Measurements from ENCODE around the gene NUDT14. TPM values are rescaled to one million over a fixed set of nuclear protein-coding genes. Genes with fewer than 3 reads are reported as not detected.

NUDT14 gene
- total and polyA plus RNA-seq, 4 donors: 6.1 to 29.9 (median 11.7) TPM

- intact Hi-C loops (cut with DNase I): no loop called here
- Histone ChIP-seq H3K4me1 (ENCODE audit: control insufficient read depth in 1 of 2, insufficient read depth in 2 of 2, low read length in 2 of 2) (no peaks in the 10 kb centered on the region), H3K27me3 (ENCODE audit: control insufficient read depth in 1 of 2, insufficient read depth in 2 of 2, low read length in 1 of 2) (no peaks in the 10 kb centered on the region), H3K9me3 (ENCODE audit: control insufficient read depth, low read length) (no peaks in the 10 kb centered on the region), H3K36me3 (ENCODE audit: control insufficient read depth in 1 of 2, insufficient read depth in 2 of 2, low read length in 1 of 2) (peaks cover 0 to 5% of the 10 kb centered on the region in 2 donors), H3K4me3 (ENCODE audit: low read length in 2 of 2) (no peak overlapping the region), H3K27ac (ENCODE audit: low read depth in 1 of 2, low read length in 2 of 2) (no peak overlapping the region)
- no peak for ATAC-seq (ENCODE audit: low FRiP score)
- 92 to 94% methylated on average over 16 of the region's 16 CpGs for WGBS, 2 donors
- no peak for DNase-seq
Measured at GRCh38 chr14:105223260-105223659, 42.1 kb upstream of the NUDT14 start.

- H3K9me3 ChIP-seq (ENCODE audit: control insufficient read depth, low read length): no peaks in the 10 kb centered on the region
- DNase-seq (no peak), ATAC-seq (ENCODE audit: low FRiP score) (no peak)
- H3K4me3 ChIP-seq (ENCODE audit: low read length in 2 of 2): no peak overlapping the region
- 93 to 95% methylated on average over 27 of the region's 27 CpGs for WGBS, 2 donors
- no peaks in the 10 kb centered on the region for H3K27me3 ChIP-seq (ENCODE audit: control insufficient read depth in 1 of 2, insufficient read depth in 2 of 2, low read length in 1 of 2)
- intact Hi-C loops (cut with DNase I): no loop called here
- peaks cover 0 to 10% of the 10 kb centered on the region in 2 donors for H3K36me3 ChIP-seq (ENCODE audit: control insufficient read depth in 1 of 2, insufficient read depth in 2 of 2, low read length in 1 of 2)
- no peaks in the 10 kb centered on the region for H3K4me1 ChIP-seq (ENCODE audit: control insufficient read depth in 1 of 2, insufficient read depth in 2 of 2, low read length in 2 of 2)
- no peak overlapping the region for H3K27ac ChIP-seq (ENCODE audit: low read depth in 1 of 2, low read length in 2 of 2)
Measured at GRCh38 chr14:105221598-105222178, 40.6 kb upstream of the NUDT14 start.

- DNase-seq (peak in 1 of 2 donors; percentile 40), ATAC-seq (ENCODE audit: low FRiP score) (no peak)
- Histone ChIP-seq H3K4me1 (ENCODE audit: control insufficient read depth in 1 of 2, insufficient read depth in 2 of 2, low read length in 2 of 2) (no peaks in the 10 kb centered on the region), H3K27ac (ENCODE audit: low read depth in 1 of 2, low read length in 2 of 2) (no peak overlapping the region), H3K27me3 (ENCODE audit: control insufficient read depth in 1 of 2, insufficient read depth in 2 of 2, low read length in 1 of 2) (no peaks in the 10 kb centered on the region), H3K9me3 (ENCODE audit: control insufficient read depth, low read length) (no peaks in the 10 kb centered on the region), H3K4me3 (ENCODE audit: low read length in 2 of 2) (no peak overlapping the region), H3K36me3 (ENCODE audit: control insufficient read depth in 1 of 2, insufficient read depth in 2 of 2, low read length in 1 of 2) (peaks cover 0 to 7% of the 10 kb centered on the region in 2 donors)
- intact Hi-C loops (cut with DNase I): no loop called here
- 78 to 81% methylated on average over 29 of the region's 29 CpGs for WGBS, 2 donors
Measured at GRCh38 chr14:105220699-105221597, 39.8 kb upstream of the NUDT14 start.

GRCh38 chr14:105219753-105220152 lies 38.6 kb upstream of the NUDT14 start:
- intact Hi-C loops (cut with DNase I): loop anchor here in 1 of 2 donors (10.0 kb wide), 1 partner anchor 45 kb away; no protein-coding TSS in a partner anchor
- ATAC-seq (ENCODE audit: low FRiP score): no peak

GRCh38 chr14:105219043-105219612 lies 38.0 kb upstream of the NUDT14 start:
- Histone ChIP-seq H3K27me3 (ENCODE audit: control insufficient read depth in 1 of 2, insufficient read depth in 2 of 2, low read length in 1 of 2) (no peaks in the 10 kb centered on the region), H3K36me3 (ENCODE audit: control insufficient read depth in 1 of 2, insufficient read depth in 2 of 2, low read length in 1 of 2) (peaks cover 0 to 7% of the 10 kb centered on the region in 2 donors), H3K9me3 (ENCODE audit: control insufficient read depth, low read length) (no peaks in the 10 kb centered on the region), H3K27ac (ENCODE audit: low read depth in 1 of 2, low read length in 2 of 2) (no peak overlapping the region), H3K4me3 (ENCODE audit: low read length in 2 of 2) (no peak overlapping the region), H3K4me1 (ENCODE audit: control insufficient read depth in 1 of 2, insufficient read depth in 2 of 2, low read length in 2 of 2) (no peaks in the 10 kb centered on the region)
- intact Hi-C loops (cut with DNase I): loop anchor here in 1 of 2 donors (10.0 kb wide), 1 partner anchor 46 kb away; no protein-coding TSS in a partner anchor
- DNase-seq (no peak), ATAC-seq (ENCODE audit: low FRiP score) (no peak)
- 95% methylated on average over 28 to 29 of the region's 29 CpGs for WGBS, 2 donors

More at GRCh38 chr14:105219753-105220152, 38.6 kb upstream of the NUDT14 start:
- DNase-seq: no peak
- 89 to 93% methylated on average over 17 of the region's 17 CpGs for WGBS, 2 donors
- H3K36me3 ChIP-seq (ENCODE audit: control insufficient read depth in 1 of 2, insufficient read depth in 2 of 2, low read length in 1 of 2): peaks cover 0 to 7% of the 10 kb centered on the region in 2 donors
- no peaks in the 10 kb centered on the region for H3K4me1 ChIP-seq (ENCODE audit: control insufficient read depth in 1 of 2, insufficient read depth in 2 of 2, low read length in 2 of 2)
- no peaks in the 10 kb centered on the region for H3K27me3 ChIP-seq (ENCODE audit: control insufficient read depth in 1 of 2, insufficient read depth in 2 of 2, low read length in 1 of 2)
- no peaks in the 10 kb centered on the region for H3K9me3 ChIP-seq (ENCODE audit: control insufficient read depth, low read length)
- no peak overlapping the region for H3K4me3 ChIP-seq (ENCODE audit: low read length in 2 of 2)
- H3K27ac ChIP-seq (ENCODE audit: low read depth in 1 of 2, low read length in 2 of 2): no peak overlapping the region

GRCh38 chr14:105218611-105219010 lies 37.5 kb upstream of the NUDT14 start:
- WGBS, 2 donors: 94 to 96% methylated on average over 19 of the region's 19 CpGs
- no peak overlapping the region for H3K27ac ChIP-seq (ENCODE audit: low read depth in 1 of 2, low read length in 2 of 2)
- intact Hi-C loops (cut with DNase I): loop anchor here in 1 of 2 donors (10.0 kb wide), 1 partner anchor 46 kb away; no protein-coding TSS in a partner anchor
- ATAC-seq (ENCODE audit: low FRiP score): no peak
- no peaks in the 10 kb centered on the region for H3K9me3 ChIP-seq (ENCODE audit: control insufficient read depth, low read length)
- H3K36me3 ChIP-seq (ENCODE audit: control insufficient read depth in 1 of 2, insufficient read depth in 2 of 2, low read length in 1 of 2): peaks cover 0 to 7% of the 10 kb centered on the region in 2 donors
- H3K27me3 ChIP-seq (ENCODE audit: control insufficient read depth in 1 of 2, insufficient read depth in 2 of 2, low read length in 1 of 2): no peaks in the 10 kb centered on the region
- no peaks in the 10 kb centered on the region for H3K4me1 ChIP-seq (ENCODE audit: control insufficient read depth in 1 of 2, insufficient read depth in 2 of 2, low read length in 2 of 2)
- no peak for DNase-seq
- no peak overlapping the region for H3K4me3 ChIP-seq (ENCODE audit: low read length in 2 of 2)

- no peak for ATAC-seq (ENCODE audit: low FRiP score)
- H3K36me3 ChIP-seq (ENCODE audit: control insufficient read depth in 1 of 2, insufficient read depth in 2 of 2, low read length in 1 of 2): peaks cover 0 to 7% of the 10 kb centered on the region in 2 donors
- no peak for DNase-seq
- no peaks in the 10 kb centered on the region for H3K4me1 ChIP-seq (ENCODE audit: control insufficient read depth in 1 of 2, insufficient read depth in 2 of 2, low read length in 2 of 2)
- intact Hi-C loops (cut with DNase I): loop anchor here (2.0 to 10.0 kb wide), 2 partner anchors 39 to 47 kb away; no protein-coding TSS in a partner anchor
- H3K27ac ChIP-seq (ENCODE audit: low read depth in 1 of 2, low read length in 2 of 2): no peak overlapping the region
- whole genome bisulfite sequencing, 2 donors: 91 to 92% methylated on average over 11 of the region's 11 CpGs
- no peaks in the 10 kb centered on the region for H3K27me3 ChIP-seq (ENCODE audit: control insufficient read depth in 1 of 2, insufficient read depth in 2 of 2, low read length in 1 of 2)
- H3K4me3 ChIP-seq (ENCODE audit: low read length in 2 of 2): no peak overlapping the region
- H3K9me3 ChIP-seq (ENCODE audit: control insufficient read depth, low read length): no peaks in the 10 kb centered on the region
Measured at GRCh38 chr14:105217774-105218173, 36.7 kb upstream of the NUDT14 start.

- 91% methylated on average over 30 of the region's 30 CpGs for WGBS, 2 donors
- no peak for ATAC-seq (ENCODE audit: low FRiP score)
- Histone ChIP-seq H3K36me3 (ENCODE audit: control insufficient read depth in 1 of 2, insufficient read depth in 2 of 2, low read length in 1 of 2) (peaks cover 0 to 7% of the 10 kb centered on the region in 2 donors), H3K27ac (ENCODE audit: low read depth in 1 of 2, low read length in 2 of 2) (no peak overlapping the region), H3K9me3 (ENCODE audit: control insufficient read depth, low read length) (no peaks in the 10 kb centered on the region), H3K4me1 (ENCODE audit: control insufficient read depth in 1 of 2, insufficient read depth in 2 of 2, low read length in 2 of 2) (no peaks in the 10 kb centered on the region), H3K4me3 (ENCODE audit: low read length in 2 of 2) (no peak overlapping the region), H3K27me3 (ENCODE audit: control insufficient read depth in 1 of 2, insufficient read depth in 2 of 2, low read length in 1 of 2) (no peaks in the 10 kb centered on the region)
- no peak for DNase-seq
- intact Hi-C loops (cut with DNase I): loop anchor here (2.0 to 10.0 kb wide), 2 partner anchors 40 to 48 kb away; no protein-coding TSS in a partner anchor
Measured at GRCh38 chr14:105216490-105217247, 35.6 kb upstream of the NUDT14 start.

Data from aorta (tissue), 5 donors.